SU-DHL-6 (cell line): ENCODE results near the gene CSF3R.

Source experiments
- EZH2phosphoT487 ChIP-seq: fragments of 200-600 bp; sonication (generic), shearing (Covaris generic); conservative IDR thresholded peaks from 2 replicates; pipeline ENCODE4 v1.6.1; 2018; ENCODE audit warnings: mild to moderate bottlenecking, antibody characterized with exemption, low read length, moderate library complexity, mixed read lengths
- TF ChIP-seq, protein P1 (sequence below): fragments of 200-600 bp; sonication (generic); IDR thresholded peaks from one replicate; pipeline ENCODE4 v1.5.1; 2017; ENCODE audit warnings: antibody characterized with exemption, mild to moderate bottlenecking, low read length, moderate library complexity; ENCODE audit not compliant: insufficient read depth, poor library complexity, severe bottlenecking

- TF ChIP-seq EZH2phosphoT487: no peak
- TF ChIP-seq, protein P1, sequence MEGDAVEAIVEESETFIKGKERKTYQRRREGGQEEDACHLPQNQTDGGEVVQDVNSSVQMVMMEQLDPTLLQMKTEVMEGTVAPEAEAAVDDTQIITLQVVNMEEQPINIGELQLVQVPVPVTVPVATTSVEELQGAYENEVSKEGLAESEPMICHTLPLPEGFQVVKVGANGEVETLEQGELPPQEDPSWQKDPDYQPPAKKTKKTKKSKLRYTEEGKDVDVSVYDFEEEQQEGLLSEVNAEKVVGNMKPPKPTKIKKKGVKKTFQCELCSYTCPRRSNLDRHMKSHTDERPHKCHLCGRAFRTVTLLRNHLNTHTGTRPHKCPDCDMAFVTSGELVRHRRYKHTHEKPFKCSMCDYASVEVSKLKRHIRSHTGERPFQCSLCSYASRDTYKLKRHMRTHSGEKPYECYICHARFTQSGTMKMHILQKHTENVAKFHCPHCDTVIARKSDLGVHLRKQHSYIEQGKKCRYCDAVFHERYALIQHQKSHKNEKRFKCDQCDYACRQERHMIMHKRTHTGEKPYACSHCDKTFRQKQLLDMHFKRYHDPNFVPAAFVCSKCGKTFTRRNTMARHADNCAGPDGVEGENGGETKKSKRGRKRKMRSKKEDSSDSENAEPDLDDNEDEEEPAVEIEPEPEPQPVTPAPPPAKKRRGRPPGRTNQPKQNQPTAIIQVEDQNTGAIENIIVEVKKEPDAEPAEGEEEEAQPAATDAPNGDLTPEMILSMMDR: no peak
Observed at GRCh38 chr1:36443297-36443696, 39.4 kb downstream of the CSF3R start.
